GM21529 (cell line): ENCODE measurements around the gene MTX3.

Source experiments
- ATAC-seq: cut with Tn5 transposase; IDR thresholded peaks from one replicate; pipeline ENCODE4 v1.9.1; 2021; ENCODE audit not compliant: unreplicated experiment

MTX3 gene

GRCh38 chr5:79983618-79984017 is 7.4 kb downstream of the MTX3 start:
- no peak for ATAC-seq

DNA sequence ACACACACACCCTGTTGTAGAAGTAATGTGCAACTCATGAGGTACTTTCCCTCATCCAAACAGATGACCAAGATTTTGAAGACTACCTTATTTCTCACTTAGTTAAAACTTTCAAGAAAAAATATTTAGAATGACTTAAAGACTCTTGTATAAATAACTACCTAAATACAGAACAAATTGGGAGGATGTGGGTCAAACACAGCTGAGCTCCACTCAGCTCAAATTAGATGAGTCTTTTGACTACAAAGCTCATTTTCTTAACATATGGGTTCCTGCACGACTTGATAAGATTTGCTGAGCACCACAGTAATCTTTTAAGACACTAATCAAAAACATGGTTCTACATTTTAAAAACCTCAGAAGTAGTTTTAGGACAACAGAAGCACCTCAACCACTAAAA is 8.9 kb downstream of the MTX3 start:
- ATAC-seq: no peak

- ATAC-seq: no peak
Measured at GRCh38 chr5:79976759-79977515, 14.1 kb downstream of the MTX3 start.

GRCh38 chr5:79975422-79975821 is 15.6 kb downstream of the MTX3 start:
- no peak for ATAC-seq

DNA sequence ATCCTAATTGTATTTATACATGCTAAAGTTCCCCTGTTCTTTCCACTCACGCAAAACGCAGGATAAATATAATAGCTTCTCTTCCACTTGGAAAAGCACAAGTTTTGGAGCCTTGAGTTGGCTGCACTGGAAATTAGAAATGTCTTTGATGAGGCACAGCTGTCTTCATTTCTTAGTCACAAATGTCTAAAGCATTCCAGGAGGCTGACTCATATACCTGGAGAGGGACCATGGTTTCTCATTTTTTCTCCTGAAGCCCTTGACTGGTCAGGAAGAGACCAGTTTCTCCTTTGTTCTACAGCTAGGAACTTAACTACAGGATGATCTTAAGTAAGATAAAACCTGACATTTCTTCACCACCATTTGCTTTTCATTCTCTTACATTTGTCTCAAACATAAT is 16.2 kb downstream of the MTX3 start:
- no peak for ATAC-seq

- no peak for ATAC-seq
Measured at GRCh38 chr5:79973996-79974395, 17.1 kb downstream of the MTX3 start.

DNA sequence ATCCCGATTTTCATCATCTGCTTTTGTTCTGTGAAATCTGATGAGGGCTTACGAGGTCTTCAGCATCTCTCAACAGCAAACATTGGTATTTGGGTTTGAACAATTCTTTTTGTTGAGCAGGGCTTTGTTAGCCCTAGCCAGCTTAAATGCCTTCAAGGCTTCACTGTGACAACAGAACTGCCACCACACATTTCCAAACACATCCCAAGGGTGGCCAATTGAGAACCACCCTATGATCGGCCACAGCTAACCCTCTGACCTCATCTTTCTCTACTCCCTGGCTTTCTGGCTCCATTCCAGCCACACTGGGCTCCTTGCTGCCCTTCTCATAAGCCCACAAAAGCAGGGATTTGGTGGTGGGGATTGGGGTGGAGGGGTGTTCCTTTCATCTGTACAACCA is 17.6 kb downstream of the MTX3 start:
- no peak for ATAC-seq

DNA sequence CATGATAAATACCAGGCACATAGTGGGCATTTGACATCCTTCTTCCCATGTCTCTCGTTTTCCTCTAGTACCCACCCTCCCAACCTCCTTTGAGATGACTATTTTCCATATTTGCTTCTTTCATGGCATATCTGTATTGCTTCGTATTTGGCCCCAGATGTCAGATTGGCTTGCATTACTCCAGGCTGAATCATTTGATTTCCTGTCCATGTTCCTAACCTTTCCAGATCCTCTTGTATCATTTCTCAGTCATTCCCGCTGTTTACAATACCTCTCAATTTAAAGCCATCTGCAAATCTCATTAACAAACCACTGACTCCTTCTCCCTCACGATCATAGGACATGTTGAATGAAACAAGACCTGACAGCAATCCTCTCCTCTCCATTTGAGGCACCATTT is 19.9 kb downstream of the MTX3 start:
- no peak for ATAC-seq

DNA sequence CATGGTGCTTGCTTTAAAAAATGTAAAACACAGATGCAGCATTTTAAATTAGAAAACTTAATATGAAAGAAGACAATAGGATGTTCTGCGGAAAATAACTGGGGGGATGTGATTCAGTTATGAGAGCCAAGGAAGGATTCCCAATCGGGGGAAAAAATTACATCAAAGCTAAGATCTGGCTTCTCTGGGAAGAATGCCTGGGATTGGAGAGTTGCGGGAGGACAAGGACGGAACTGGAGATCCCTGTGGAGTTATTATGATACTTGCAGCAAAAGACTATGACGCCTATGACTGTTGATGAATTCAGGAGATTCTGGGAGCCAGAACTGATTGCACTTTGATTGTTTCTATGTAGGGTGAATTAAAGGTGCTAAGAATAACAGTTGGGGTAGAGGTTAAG is 24.6 kb downstream of the MTX3 start:
- ATAC-seq: no peak

- ATAC-seq: no peak
Measured at GRCh38 chr5:79964136-79964535, 26.9 kb downstream of the MTX3 start.

- no peak for ATAC-seq
Measured at GRCh38 chr5:79963261-79964061, 27.6 kb downstream of the MTX3 start.

DNA sequence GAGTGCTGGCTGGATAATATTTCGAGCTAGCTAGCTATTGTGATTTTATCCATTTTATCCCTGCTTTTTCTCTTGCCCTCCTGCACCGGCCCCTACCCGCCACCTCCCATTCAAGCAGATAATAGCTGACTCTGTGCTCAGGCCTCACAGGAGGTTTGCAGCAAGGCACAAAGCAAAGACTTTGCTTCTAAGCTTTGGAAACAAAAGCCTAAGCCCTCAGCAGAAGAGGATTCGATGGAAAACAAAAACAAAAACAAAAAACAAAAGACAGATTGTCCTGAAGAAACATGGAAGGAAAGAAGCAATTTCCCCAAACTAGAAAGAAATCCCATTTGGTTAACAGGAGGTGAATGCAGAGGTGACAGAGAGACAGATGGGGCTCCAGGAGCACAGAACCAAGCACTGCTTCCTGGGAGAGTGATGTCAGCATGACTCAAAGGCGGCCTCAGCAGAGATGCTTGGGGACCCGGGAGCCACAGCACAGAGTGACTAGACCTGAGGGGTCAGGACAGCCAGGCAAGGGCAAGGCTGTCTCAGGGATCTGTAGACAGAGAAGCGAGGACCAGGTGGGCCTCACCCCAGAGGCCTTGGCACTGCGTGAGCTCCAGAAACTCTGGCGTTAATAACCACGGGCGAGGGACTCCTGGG is 28.4 kb downstream of the MTX3 start:
- ATAC-seq: no peak

GRCh38 chr5:79961716-79962574 is 29.1 kb downstream of the MTX3 start:
- no peak for ATAC-seq

GRCh38 chr5:79959407-79959806 is 31.7 kb downstream of the MTX3 start:
- no peak for ATAC-seq

- no peak for ATAC-seq
Measured at GRCh38 chr5:79955941-79956670, 35.0 kb downstream of the MTX3 start.

DNA sequence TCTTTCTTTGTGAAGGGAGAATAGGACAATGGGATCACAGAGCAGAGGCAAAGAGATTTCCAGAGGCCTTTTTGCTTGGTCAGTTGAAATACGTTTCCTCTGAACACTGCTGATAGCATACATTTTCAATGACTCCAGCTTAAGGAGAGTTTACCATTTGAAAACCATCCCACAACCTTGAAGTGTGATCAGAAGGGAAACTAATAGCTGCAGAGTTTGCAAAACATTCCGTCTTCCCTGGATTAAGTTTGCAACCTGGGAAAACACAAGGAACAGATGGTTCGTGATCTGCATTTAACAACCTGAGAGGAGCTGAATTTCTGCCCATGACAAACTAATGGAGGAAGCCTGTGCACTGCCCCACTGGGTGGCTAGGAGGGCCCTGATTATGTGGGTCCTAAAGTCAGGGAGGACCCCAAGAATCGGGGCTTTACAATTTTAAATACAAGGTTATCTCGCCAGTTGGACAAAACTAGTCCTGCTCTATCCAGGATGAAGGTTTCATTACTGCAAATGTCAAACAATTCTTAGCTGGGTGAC is 35.6 kb downstream of the MTX3 start:
- ATAC-seq: no peak

GRCh38 chr5:79954620-79955019 is 36.4 kb downstream of the MTX3 start:
- ATAC-seq: no peak

- ATAC-seq: no peak
Measured at GRCh38 chr5:79947567-79947966, 43.5 kb downstream of the MTX3 start.

GRCh38 chr5:79938468-79938867 is 52.6 kb downstream of the MTX3 start:
- no peak for ATAC-seq

DNA sequence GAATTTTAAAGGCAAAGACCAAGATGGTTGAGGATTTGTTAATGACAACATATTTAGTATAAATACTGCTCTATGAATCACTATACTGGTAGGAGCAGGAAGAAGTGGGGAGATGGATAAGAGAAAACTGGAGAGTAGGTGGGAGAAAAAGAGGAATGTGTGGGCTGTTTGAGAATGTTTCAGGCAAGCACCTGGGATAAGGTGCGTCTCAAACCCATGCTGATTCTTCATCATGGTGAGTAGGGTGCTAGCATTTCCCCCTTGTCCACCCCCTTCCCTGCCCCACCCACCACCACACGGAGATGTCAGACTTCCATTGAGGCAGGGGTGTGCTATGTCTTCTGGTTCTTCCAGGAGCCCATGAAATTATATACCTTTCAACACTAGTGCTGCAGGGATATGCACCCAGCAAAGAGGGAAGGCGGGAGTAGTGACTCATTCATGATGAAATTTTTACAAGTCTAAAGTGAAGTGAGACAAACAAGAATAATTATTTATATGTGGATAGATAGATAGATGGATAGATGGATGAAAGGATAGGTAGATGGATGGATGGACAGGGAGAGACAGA is 54.3 kb downstream of the MTX3 start:
- no peak for ATAC-seq
